Left renal cortex interstitium (tissue), 4 donors: ENCODE data around the gene RAC2. TPM values are rescaled to one million over a fixed set of nuclear protein-coding genes. Genes with fewer than 3 reads are reported as not detected.
"Not testable (repeated sequence)": the region's sequence is repeated elsewhere in the genome, so short reads cannot be mapped to it uniquely, and the experiment has no call there.

Experiments
- DNase-seq, 4 donors: peaks; one replicate each; pipeline ENCODE4 v3.0.0-alpha.2; 2013; ENCODE audit warnings: low read depth in 4 of 4, low spot score in 2 of 4, missing footprints in 1 of 4
- polyA plus RNA-seq, 4 donors: library from polyadenylated mRNA; unstranded; fragments of 120-200 nt; gene quantifications; one replicate each; pipeline ENCODE4 v1.2.1, GENCODE V29; 2013; ENCODE audit not compliant: insufficient read length in 4 of 4

RAC2 gene
- polyA plus RNA-seq, 4 donors, result 5.7 to 9.3 (median 7.0) TPM

GRCh38 chr22:37258005-37258752 lies 14.1 kb upstream of the RAC2 start:
- DNase-seq, result no peak

GRCh38 chr22:37256075-37256726 lies 12.1 kb upstream of the RAC2 start:
- no peak for DNase-seq

- no peak for DNase-seq
Observed at GRCh38 chr22:37255558-37256006, 11.5 kb upstream of the RAC2 start.

DNA sequence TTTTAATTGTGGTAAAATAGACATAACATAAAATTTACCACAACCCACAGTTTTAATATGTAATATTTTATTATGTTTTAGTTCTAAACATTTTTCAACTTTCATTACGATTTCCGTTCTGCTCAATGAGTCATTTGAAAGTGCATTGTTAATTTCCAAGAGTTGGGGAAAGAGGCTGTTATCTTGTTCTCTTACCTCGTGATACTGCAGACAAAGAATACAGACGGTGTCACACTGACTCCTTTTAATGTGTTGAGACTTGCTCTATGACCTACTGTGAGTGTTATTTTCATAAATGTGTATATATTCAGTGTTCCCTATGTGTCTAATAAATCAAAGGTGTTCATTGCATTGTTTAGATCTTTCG lies 10.8 kb upstream of the RAC2 start:
- no peak for DNase-seq

- no peak for DNase-seq
Observed at GRCh38 chr22:37254209-37254866, 10.3 kb upstream of the RAC2 start.

- no peak for DNase-seq
Observed at GRCh38 chr22:37253126-37253660, 9.1 kb upstream of the RAC2 start.

GRCh38 chr22:37251836-37252235 lies 7.8 kb upstream of the RAC2 start:
- not testable (repeated sequence) for DNase-seq

DNA sequence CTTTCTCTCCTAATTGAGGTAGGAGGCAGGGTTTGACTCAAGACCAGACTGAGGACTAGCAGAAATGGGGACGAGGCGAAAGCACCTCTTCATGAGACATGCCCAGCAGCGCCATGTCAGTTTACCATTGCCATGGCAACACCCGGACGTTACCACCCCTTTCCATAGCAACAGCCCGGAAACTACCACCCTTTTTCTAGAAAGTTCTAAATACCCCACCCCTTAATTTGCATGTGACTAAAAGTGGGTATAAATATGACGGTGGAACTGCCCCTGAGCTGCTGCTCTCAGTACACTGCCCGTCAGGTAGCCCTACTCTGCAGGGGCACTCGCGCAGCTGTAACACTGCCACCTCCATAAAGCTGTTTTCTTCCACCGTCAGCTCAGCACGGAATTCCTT lies 5.9 kb upstream of the RAC2 start:
- no peak for DNase-seq

- no peak for DNase-seq
Observed at GRCh38 chr22:37248251-37248650, 4.2 kb upstream of the RAC2 start.

GRCh38 chr22:37245740-37246139 lies 1.7 kb upstream of the RAC2 start:
- no peak for DNase-seq

DNA sequence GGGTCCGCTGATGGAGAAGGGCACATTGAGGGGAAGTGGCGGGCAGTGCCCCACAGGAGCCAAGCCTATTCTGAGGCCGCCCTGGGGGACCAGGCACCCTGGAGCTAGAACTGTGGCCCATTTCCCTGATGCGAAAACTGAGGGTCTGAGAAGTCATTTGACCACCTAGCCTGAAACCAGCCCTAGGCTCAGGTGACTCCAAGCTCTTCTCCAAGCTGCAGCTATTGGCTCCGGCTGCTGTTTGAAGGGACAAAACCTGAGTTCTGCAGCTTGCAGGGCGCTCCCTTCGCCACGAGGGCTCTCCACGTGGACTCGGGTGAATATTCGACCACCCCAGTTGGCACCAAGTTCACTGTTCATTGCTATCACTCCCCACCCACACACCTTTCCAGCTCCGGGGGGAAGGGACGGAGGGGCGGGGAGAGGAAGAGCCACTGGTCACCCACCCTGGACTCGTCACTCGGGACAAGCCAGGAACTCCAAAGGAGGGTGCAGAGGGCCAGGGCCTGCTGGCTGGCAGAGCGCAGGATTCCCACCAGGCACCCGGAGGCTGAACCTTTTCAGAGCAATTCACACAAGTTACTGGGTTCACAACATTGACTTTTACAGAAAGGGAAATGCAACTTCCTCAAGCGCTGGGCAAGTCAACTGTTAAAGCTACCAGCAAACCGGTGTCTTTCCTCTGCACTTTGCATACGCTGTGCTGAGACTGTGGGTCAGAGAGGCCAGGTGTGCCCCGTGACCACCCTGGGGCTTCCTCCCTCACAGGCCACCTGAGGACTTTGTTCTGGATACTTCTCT lies 1.1 kb upstream of the RAC2 start:
- no peak for DNase-seq

- DNase-seq, result no peak
Observed at GRCh38 chr22:37243402-37244113, 511 bp downstream of the RAC2 start.

- DNase-seq, result no peak
Observed at GRCh38 chr22:37242395-37242918, 1.6 kb downstream of the RAC2 start.

- no peak for DNase-seq
Observed at GRCh38 chr22:37241351-37242142, 2.5 kb downstream of the RAC2 start.

DNA sequence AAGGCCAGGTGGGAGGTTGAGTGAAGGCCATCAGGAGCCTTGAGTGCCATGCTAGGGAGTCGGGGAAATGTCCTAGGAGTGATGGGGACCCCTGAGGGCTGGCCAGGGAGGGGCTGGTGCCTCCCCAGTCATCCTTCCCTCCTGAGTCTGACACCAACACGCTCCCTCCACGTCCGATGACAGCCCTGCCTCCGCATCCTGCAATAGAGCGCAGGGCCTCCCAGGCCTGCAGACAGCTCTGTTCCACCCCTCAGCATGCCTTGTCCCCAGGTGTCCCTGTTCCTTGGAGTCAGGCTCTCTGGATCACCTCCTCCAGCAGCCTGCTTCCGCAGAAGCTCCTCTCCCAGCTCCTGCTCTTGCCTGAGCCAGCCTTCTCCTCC lies 3.1 kb downstream of the RAC2 start:
- no peak for DNase-seq

- DNase-seq, result no peak
Observed at GRCh38 chr22:37240240-37240940, 3.7 kb downstream of the RAC2 start.

- DNase-seq, result no peak
Observed at GRCh38 chr22:37239336-37240239, 4.5 kb downstream of the RAC2 start.
